ENCODE data around the gene GOLPH3L.
A peak's percentile ranks its signal among the peaks of the same experiment; 100 is the strongest.

Gene GOLPH3L

GRCh38 chr1:150696162-150696561, 792 bp downstream of the GOLPH3L start:
- Mint-ChIP-seq H3K4me1 (peaks cover 15% of the 10 kb centered on the region), H3K36me3 (ENCODE audit: low read depth) (peaks cover 20% of the 10 kb centered on the region), H3K27ac (peak overlapping the region in 1 of 3 experiments; percentile 10), H3K4me3 (peak overlapping the region; percentile 90 to 98 (median 98)), H3K27me3 (ENCODE audit: low read depth) (no peaks in the 10 kb centered on the region), H3K9me3 (no peaks in the 10 kb centered on the region)
- TF ChIP-seq CTCF (IDR thresholded peaks at IDR 0.05; ENCODE audit: unreplicated experiment in 3 of 3) = no peak

GRCh38 chr1:150695561-150695960, 1.4 kb downstream of the GOLPH3L start:
- Mint-ChIP-seq H3K9me3 (no peaks in the 10 kb centered on the region), H3K36me3 (ENCODE audit: low read depth) (peaks cover 23% of the 10 kb centered on the region), H3K27me3 (ENCODE audit: low read depth) (no peaks in the 10 kb centered on the region)

GRCh38 chr1:150692720-150693119, 4.2 kb downstream of the GOLPH3L start:
- H3K9me3 Mint-ChIP-seq = no peaks in the 10 kb centered on the region
- H3K36me3 Mint-ChIP-seq (ENCODE audit: low read depth) = peaks cover 31% of the 10 kb centered on the region
- no peak overlapping the region for H3K4me3 Mint-ChIP-seq
- no peak for TF ChIP-seq CTCF (IDR thresholded peaks at IDR 0.05; ENCODE audit: unreplicated experiment in 3 of 3)
- H3K27ac Mint-ChIP-seq = no peak overlapping the region
- H3K4me1 Mint-ChIP-seq = peaks cover 15% of the 10 kb centered on the region
- H3K27me3 Mint-ChIP-seq (ENCODE audit: low read depth) = no peaks in the 10 kb centered on the region

More at GRCh38 chr1:150695561-150695960, 1.4 kb downstream of the GOLPH3L start:
- H3K4me3 Mint-ChIP-seq = peak overlapping the region; percentile 47 to 54 (median 50)
- H3K27ac Mint-ChIP-seq = no peak overlapping the region
- no peak for TF ChIP-seq CTCF (IDR thresholded peaks at IDR 0.05; ENCODE audit: unreplicated experiment in 3 of 3)
- H3K4me1 Mint-ChIP-seq = peaks cover 15% of the 10 kb centered on the region

GRCh38 chr1:150688763-150689162, 8.2 kb downstream of the GOLPH3L start:
- H3K36me3 Mint-ChIP-seq (ENCODE audit: low read depth) = peaks cover 33% of the 10 kb centered on the region
- H3K27ac Mint-ChIP-seq = no peak overlapping the region
- H3K4me1 Mint-ChIP-seq = no peaks in the 10 kb centered on the region
- no peak overlapping the region for H3K4me3 Mint-ChIP-seq
- H3K9me3 Mint-ChIP-seq = no peaks in the 10 kb centered on the region
- no peaks in the 10 kb centered on the region for H3K27me3 Mint-ChIP-seq (ENCODE audit: low read depth)
- no peak for TF ChIP-seq CTCF (IDR thresholded peaks at IDR 0.05; ENCODE audit: unreplicated experiment in 3 of 3)

GRCh38 chr1:150686275-150686674, 10.7 kb downstream of the GOLPH3L start:
- Mint-ChIP-seq H3K4me3 (no peak overlapping the region), H3K27me3 (ENCODE audit: low read depth) (no peaks in the 10 kb centered on the region), H3K9me3 (no peaks in the 10 kb centered on the region), H3K36me3 (ENCODE audit: low read depth) (peaks cover 27% of the 10 kb centered on the region), H3K4me1 (no peaks in the 10 kb centered on the region), H3K27ac (no peak overlapping the region)
- TF ChIP-seq CTCF (IDR thresholded peaks at IDR 0.05; ENCODE audit: unreplicated experiment in 3 of 3) = no peak

- H3K27me3 Mint-ChIP-seq (ENCODE audit: low read depth) = no peaks in the 10 kb centered on the region
- peaks cover 24% of the 10 kb centered on the region for H3K36me3 Mint-ChIP-seq (ENCODE audit: low read depth)
- TF ChIP-seq CTCF (IDR thresholded peaks at IDR 0.05; ENCODE audit: unreplicated experiment in 3 of 3) = no peak
- H3K4me1 Mint-ChIP-seq = no peaks in the 10 kb centered on the region
- H3K9me3 Mint-ChIP-seq = no peaks in the 10 kb centered on the region
- H3K27ac Mint-ChIP-seq = no peak overlapping the region
- no peak overlapping the region for H3K4me3 Mint-ChIP-seq
Measured at GRCh38 chr1:150683914-150684313, 13.0 kb downstream of the GOLPH3L start.
